ENCODE data around the gene ANKFN1.

Gene ANKFN1

GRCh38 chr17:56471696-56472095, 318.4 kb downstream of the ANKFN1 start:
- TF ChIP-seq GATA2 (IDR thresholded peaks at IDR 0.05; ENCODE audit: low read depth, low read length): no peak
- TF ChIP-seq GATA3 (IDR thresholded peaks at IDR 0.05; ENCODE audit: low read depth, low read length): no peak

GRCh38 chr17:56475116-56475515, 321.8 kb downstream of the ANKFN1 start:
- TF ChIP-seq GATA3 (IDR thresholded peaks at IDR 0.05; ENCODE audit: low read depth, low read length) (no peak), GATA2 (IDR thresholded peaks at IDR 0.05; ENCODE audit: low read depth, low read length) (no peak)

GRCh38 chr17:56478836-56479447, 325.7 kb downstream of the ANKFN1 start:
- TF ChIP-seq GATA3 (IDR thresholded peaks at IDR 0.05; ENCODE audit: low read depth, low read length) (no peak), GATA2 (IDR thresholded peaks at IDR 0.05; ENCODE audit: low read depth, low read length) (no peak)

GRCh38 chr17:56480501-56480900, 327.2 kb downstream of the ANKFN1 start:
- no peak for TF ChIP-seq GATA3 (IDR thresholded peaks at IDR 0.05; ENCODE audit: low read depth, low read length)
- TF ChIP-seq GATA2 (IDR thresholded peaks at IDR 0.05; ENCODE audit: low read depth, low read length): no peak

- TF ChIP-seq GATA2 (IDR thresholded peaks at IDR 0.05; ENCODE audit: low read depth, low read length) (no peak), GATA3 (IDR thresholded peaks at IDR 0.05; ENCODE audit: low read depth, low read length) (no peak)
Measured at GRCh38 chr17:56481659-56482058, 328.4 kb downstream of the ANKFN1 start.

GRCh38 chr17:56482229-56482628, 329.0 kb downstream of the ANKFN1 start:
- TF ChIP-seq GATA2 (IDR thresholded peaks at IDR 0.05; ENCODE audit: low read depth, low read length): no peak
- no peak for TF ChIP-seq GATA3 (IDR thresholded peaks at IDR 0.05; ENCODE audit: low read depth, low read length)

- TF ChIP-seq GATA2 (IDR thresholded peaks at IDR 0.05; ENCODE audit: low read depth, low read length): no peak
- TF ChIP-seq GATA3 (IDR thresholded peaks at IDR 0.05; ENCODE audit: low read depth, low read length): no peak
Measured at GRCh38 chr17:56486732-56487131, 333.5 kb downstream of the ANKFN1 start.

GRCh38 chr17:56488800-56489199, 335.5 kb downstream of the ANKFN1 start:
- TF ChIP-seq GATA2 (IDR thresholded peaks at IDR 0.05; ENCODE audit: low read depth, low read length) (no peak), GATA3 (IDR thresholded peaks at IDR 0.05; ENCODE audit: low read depth, low read length) (no peak)

- TF ChIP-seq GATA3 (IDR thresholded peaks at IDR 0.05; ENCODE audit: low read depth, low read length) (no peak), GATA2 (IDR thresholded peaks at IDR 0.05; ENCODE audit: low read depth, low read length) (no peak)
Measured at GRCh38 chr17:56489980-56490379, 336.7 kb downstream of the ANKFN1 start.

GRCh38 chr17:56495556-56495955, 342.3 kb downstream of the ANKFN1 start:
- no peak for TF ChIP-seq GATA2 (IDR thresholded peaks at IDR 0.05; ENCODE audit: low read depth, low read length)
- no peak for TF ChIP-seq GATA3 (IDR thresholded peaks at IDR 0.05; ENCODE audit: low read depth, low read length)

GRCh38 chr17:56497132-56497531, 343.9 kb downstream of the ANKFN1 start:
- TF ChIP-seq GATA2 (IDR thresholded peaks at IDR 0.05; ENCODE audit: low read depth, low read length) (no peak), GATA3 (IDR thresholded peaks at IDR 0.05; ENCODE audit: low read depth, low read length) (no peak)

GRCh38 chr17:56499799-56500388, 346.6 kb downstream of the ANKFN1 start:
- TF ChIP-seq GATA2 (IDR thresholded peaks at IDR 0.05; ENCODE audit: low read depth, low read length) (no peak), GATA3 (IDR thresholded peaks at IDR 0.05; ENCODE audit: low read depth, low read length) (no peak)

GRCh38 chr17:56502120-56502654, 348.9 kb downstream of the ANKFN1 start:
- TF ChIP-seq GATA3 (IDR thresholded peaks at IDR 0.05; ENCODE audit: low read depth, low read length) (no peak), GATA2 (IDR thresholded peaks at IDR 0.05; ENCODE audit: low read depth, low read length) (no peak)

GRCh38 chr17:56505154-56505756, 352.0 kb downstream of the ANKFN1 start:
- TF ChIP-seq GATA2 (IDR thresholded peaks at IDR 0.05; ENCODE audit: low read depth, low read length) (no peak), GATA3 (IDR thresholded peaks at IDR 0.05; ENCODE audit: low read depth, low read length) (no peak)

- no peak for TF ChIP-seq GATA3 (IDR thresholded peaks at IDR 0.05; ENCODE audit: low read depth, low read length)
- TF ChIP-seq GATA2 (IDR thresholded peaks at IDR 0.05; ENCODE audit: low read depth, low read length): no peak
Measured at GRCh38 chr17:56506349-56506748, 353.1 kb downstream of the ANKFN1 start.

All from SH-SY5Y (cell line).